ENCODE measurements around the gene TRIM54. TPM values are rescaled to one million over a fixed set of nuclear protein-coding genes. Genes with fewer than 3 reads are reported as not detected.

TRIM54 gene
- total RNA-seq, 2 experiments from 2014 or later: 0.16 to 0.23 TPM

DNA sequence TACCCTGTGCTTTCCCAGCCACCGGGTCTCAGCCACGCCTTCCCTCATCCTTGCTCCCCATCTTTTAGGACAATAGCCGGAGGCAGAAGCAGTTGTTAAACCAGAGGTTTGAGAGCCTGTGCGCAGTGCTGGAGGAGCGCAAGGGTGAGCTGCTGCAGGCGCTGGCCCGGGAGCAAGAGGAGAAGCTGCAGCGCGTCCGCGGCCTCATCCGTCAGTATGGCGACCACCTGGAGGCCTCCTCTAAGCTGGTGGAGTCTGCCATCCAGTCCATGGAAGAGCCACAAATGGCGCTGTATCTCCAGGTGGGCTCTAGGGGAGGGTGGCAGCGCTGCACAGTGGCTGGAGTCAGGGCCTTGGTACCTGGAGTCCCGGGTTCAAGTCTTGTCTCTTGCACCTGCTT is 23.3 kb downstream of the TRIM54 start:
- ChIA-PET CTCF (interaction anchor here (1.1 to 6.7 kb wide), 2 partner anchors 24 to 36 kb away, joined by 3 to 100 read pairs; partner anchors contain the start of gene TRIM54), POLR2A (no interaction called here)
- TF ChIP-seq, protein P1, sequence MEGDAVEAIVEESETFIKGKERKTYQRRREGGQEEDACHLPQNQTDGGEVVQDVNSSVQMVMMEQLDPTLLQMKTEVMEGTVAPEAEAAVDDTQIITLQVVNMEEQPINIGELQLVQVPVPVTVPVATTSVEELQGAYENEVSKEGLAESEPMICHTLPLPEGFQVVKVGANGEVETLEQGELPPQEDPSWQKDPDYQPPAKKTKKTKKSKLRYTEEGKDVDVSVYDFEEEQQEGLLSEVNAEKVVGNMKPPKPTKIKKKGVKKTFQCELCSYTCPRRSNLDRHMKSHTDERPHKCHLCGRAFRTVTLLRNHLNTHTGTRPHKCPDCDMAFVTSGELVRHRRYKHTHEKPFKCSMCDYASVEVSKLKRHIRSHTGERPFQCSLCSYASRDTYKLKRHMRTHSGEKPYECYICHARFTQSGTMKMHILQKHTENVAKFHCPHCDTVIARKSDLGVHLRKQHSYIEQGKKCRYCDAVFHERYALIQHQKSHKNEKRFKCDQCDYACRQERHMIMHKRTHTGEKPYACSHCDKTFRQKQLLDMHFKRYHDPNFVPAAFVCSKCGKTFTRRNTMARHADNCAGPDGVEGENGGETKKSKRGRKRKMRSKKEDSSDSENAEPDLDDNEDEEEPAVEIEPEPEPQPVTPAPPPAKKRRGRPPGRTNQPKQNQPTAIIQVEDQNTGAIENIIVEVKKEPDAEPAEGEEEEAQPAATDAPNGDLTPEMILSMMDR (IDR thresholded peaks at IDR 0.05): no peak
- H3K4me3 Mint-ChIP-seq: no peak overlapping the region
- H3K36me3 Mint-ChIP-seq (ENCODE audit: low read depth): peaks cover 16% of the 10 kb centered on the region
- intact Hi-C loops (cut with micrococcal nuclease): no loop called here
- DNase-seq: no peak
- H3K4me1 Mint-ChIP-seq (ENCODE audit: low read depth): peaks cover 3% of the 10 kb centered on the region
- no peaks in the 10 kb centered on the region for H3K9me3 Mint-ChIP-seq
- H3K27ac Mint-ChIP-seq: no peak overlapping the region
- ATAC-seq: no peak
- peaks cover 16% of the 10 kb centered on the region for H3K27me3 Mint-ChIP-seq

DNA sequence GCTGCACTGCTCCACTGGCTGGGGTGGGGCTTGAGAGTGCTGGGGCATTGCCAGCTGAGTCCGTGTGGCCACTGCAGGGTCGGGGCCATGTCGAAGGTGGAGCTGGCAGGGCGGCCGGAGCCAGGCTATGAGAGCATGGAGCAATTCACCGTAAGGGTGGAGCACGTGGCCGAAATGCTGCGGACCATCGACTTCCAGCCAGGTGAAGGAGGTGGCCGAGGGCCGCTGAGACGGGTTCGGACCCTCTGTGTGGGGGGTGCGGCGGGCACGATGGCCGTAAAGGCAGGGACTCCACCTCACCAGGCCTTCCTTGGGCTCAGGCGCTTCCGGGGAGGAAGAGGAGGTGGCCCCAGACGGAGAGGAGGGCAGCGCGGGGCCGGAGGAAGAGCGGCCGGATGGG is 23.9 kb downstream of the TRIM54 start:
- CTCF ChIA-PET: interaction anchor here (0.6 to 1.1 kb wide), 2 partner anchors 8 to 37 kb away, joined by 3 read pairs; no protein-coding TSS in a partner anchor
- Mint-ChIP-seq H3K4me3 (peak overlapping the region; percentile 52), H3K36me3 (ENCODE audit: low read depth) (peaks cover 17% of the 10 kb centered on the region), H3K4me1 (ENCODE audit: low read depth) (peaks cover 3% of the 10 kb centered on the region), H3K27ac (no peak overlapping the region), H3K9me3 (no peaks in the 10 kb centered on the region), H3K27me3 (peaks cover 16% of the 10 kb centered on the region)
- ATAC-seq: peak; percentile 32
- POLR2A ChIA-PET: interaction anchor here (0.6 kb wide), 1 partner anchor 17 kb away, joined by 3 read pairs; no protein-coding TSS in a partner anchor
- TF ChIP-seq, protein P1 (IDR thresholded peaks at IDR 0.05): no peak
- no peak for DNase-seq
- intact Hi-C loops (cut with micrococcal nuclease): no loop called here

DNA sequence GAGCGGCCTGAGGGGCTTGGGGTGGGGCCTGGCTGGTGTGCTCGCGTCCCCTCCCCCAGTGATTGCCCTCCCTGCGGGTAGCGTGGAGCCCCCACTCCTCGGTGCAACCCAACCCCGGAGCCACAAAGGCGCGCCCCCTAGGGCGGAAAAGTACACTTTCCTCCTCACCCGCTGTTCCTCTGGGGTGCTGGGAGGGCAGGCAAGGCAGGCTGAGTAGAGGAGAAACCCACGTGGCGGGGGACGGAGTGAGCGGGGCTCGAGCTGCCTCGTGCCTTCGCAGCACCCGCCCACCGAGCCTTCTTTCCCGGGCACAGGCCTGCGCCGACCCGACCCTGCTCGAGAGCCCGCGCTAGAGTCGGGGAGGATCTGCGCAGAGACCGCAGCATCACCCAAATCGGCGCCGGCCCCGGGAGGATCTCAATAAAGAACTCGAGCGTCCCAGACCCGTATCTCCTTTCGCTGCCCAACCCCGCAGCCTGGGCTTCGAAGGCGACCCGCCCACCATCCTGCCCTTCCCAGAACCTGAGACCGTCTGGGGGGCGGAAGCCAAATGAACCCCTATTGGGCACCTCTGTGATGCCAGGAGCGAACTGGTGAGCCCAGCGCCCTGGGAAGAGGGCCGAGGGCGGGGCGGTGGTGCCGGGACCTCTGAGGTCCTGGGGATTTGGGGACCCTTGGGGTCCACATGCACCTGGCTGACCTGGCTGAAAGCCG is 24.5 kb downstream of the TRIM54 start:
- DNase-seq: peak; percentile 59
- POLR2A ChIA-PET: interaction anchor here (0.6 to 1.2 kb wide), 2 partner anchors 17 to 36 kb away, joined by 3 to 4 read pairs; no protein-coding TSS in a partner anchor
- H3K36me3 Mint-ChIP-seq (ENCODE audit: low read depth): peaks cover 22% of the 10 kb centered on the region
- H3K27me3 Mint-ChIP-seq: peaks cover 16% of the 10 kb centered on the region
- peak overlapping the region; percentile 52 for H3K4me3 Mint-ChIP-seq
- TF ChIP-seq, protein P1 (IDR thresholded peaks at IDR 0.05): peak; percentile 30
- H3K9me3 Mint-ChIP-seq: no peaks in the 10 kb centered on the region
- intact Hi-C loops (cut with micrococcal nuclease): no loop called here
- H3K4me1 Mint-ChIP-seq (ENCODE audit: low read depth): peaks cover 3% of the 10 kb centered on the region
- no peak overlapping the region for H3K27ac Mint-ChIP-seq
- CTCF ChIA-PET: interaction anchor here (0.6 kb wide), 1 partner anchor 9 kb away, joined by 3 read pairs; no protein-coding TSS in a partner anchor
- ATAC-seq: peak; percentile 50

DNA sequence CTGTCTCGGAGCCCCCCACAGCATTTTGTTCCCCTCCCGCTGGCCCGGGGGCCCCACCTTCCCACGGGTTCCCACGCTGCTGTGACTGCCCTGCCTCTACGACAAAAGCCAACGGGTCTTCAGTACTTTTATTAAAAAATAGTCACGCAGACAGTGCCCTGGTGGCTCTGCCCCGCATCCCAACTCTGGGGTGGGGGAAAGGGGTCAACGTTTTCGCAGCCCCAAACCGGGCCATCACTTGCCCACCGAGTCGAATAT is 25.0 kb downstream of the TRIM54 start:
- ChIA-PET POLR2A (interaction anchor here (0.8 to 1.2 kb wide), 2 partner anchors 33 to 36 kb away, joined by 4 read pairs; no protein-coding TSS in a partner anchor), CTCF (no interaction called here)
- no peak for ATAC-seq
- no peak for DNase-seq
- H3K27ac Mint-ChIP-seq: no peak overlapping the region
- H3K4me1 Mint-ChIP-seq (ENCODE audit: low read depth): peaks cover 3% of the 10 kb centered on the region
- no peaks in the 10 kb centered on the region for H3K9me3 Mint-ChIP-seq
- intact Hi-C loops (cut with micrococcal nuclease): no loop called here
- peaks cover 22% of the 10 kb centered on the region for H3K36me3 Mint-ChIP-seq (ENCODE audit: low read depth)
- TF ChIP-seq, protein P1 (IDR thresholded peaks at IDR 0.05): no peak
- peaks cover 16% of the 10 kb centered on the region for H3K27me3 Mint-ChIP-seq
- peak overlapping the region; percentile 24 for H3K4me3 Mint-ChIP-seq

All from activated CD8-positive, alpha-beta T cell treated with anti-CD3 and anti-CD28 coated beads for 36 hours (primary cell).